Astrocyte of the hippocampus (primary cell): ENCODE measurements around the gene LIN37.

Experiments
- DNase-seq: peaks from one replicate; pipeline ENCODE4 v3.0.0; 2011; ENCODE audit warnings: low read depth, low spot score

The LIN37 gene

GRCh38 chr19:35734889-35735288, 13.5 kb upstream of the LIN37 start:
- DNase-seq, result no peak

GRCh38 chr19:35736913-35737886, 11.2 kb upstream of the LIN37 start:
- DNase-seq, result no peak

- DNase-seq, result no peak
Measured at GRCh38 chr19:35738021-35738886, 10.1 kb upstream of the LIN37 start.

GRCh38 chr19:35738887-35739229, 9.5 kb upstream of the LIN37 start:
- no peak for DNase-seq

GRCh38 chr19:35739275-35740107, 8.9 kb upstream of the LIN37 start:
- DNase-seq, result no peak

GRCh38 chr19:35740108-35740422, 8.3 kb upstream of the LIN37 start:
- no peak for DNase-seq

GRCh38 chr19:35740423-35741202, 7.8 kb upstream of the LIN37 start:
- DNase-seq, result peak; percentile 99

GRCh38 chr19:35741203-35741515, 7.2 kb upstream of the LIN37 start:
- no peak for DNase-seq

- DNase-seq, result no peak
Measured at GRCh38 chr19:35742121-35742724, 6.2 kb upstream of the LIN37 start, which contains the start of gene IGFLR1. TSS of gene IGFLR1 (minus strand) at chr19:35742452. CDS start at chr19:35741180, 1,272 bp downstream.

GRCh38 chr19:35743640-35744429, 4.5 kb upstream of the LIN37 start:
- no peak for DNase-seq

- peak; percentile 98 for DNase-seq
Measured at GRCh38 chr19:35744430-35745327, 3.7 kb upstream of the LIN37 start.

- peak; percentile 100 for DNase-seq
Measured at GRCh38 chr19:35745328-35746086, 2.9 kb upstream of the LIN37 start, which contains the start of the genes PSENEN and U2AF1L4. TSS of gene PSENEN (plus strand) at chr19:35745651. CDS start at chr19:35745931, 280 bp downstream. TSS of gene U2AF1L4 (minus strand) at chr19:35745418. CDS start at chr19:35745391, 27 bp downstream.

- DNase-seq, result no peak
Measured at GRCh38 chr19:35746087-35746462, 2.3 kb upstream of the LIN37 start.

- DNase-seq, result no peak
Measured at GRCh38 chr19:35746531-35746930, 1.8 kb upstream of the LIN37 start.

GRCh38 chr19:35750167-35750566, 1.8 kb downstream of the LIN37 start:
- no peak for DNase-seq

GRCh38 chr19:35751839-35752745, 3.7 kb downstream of the LIN37 start:
- no peak for DNase-seq
